ENCODE data around the gene ACSS2.

DNA sequence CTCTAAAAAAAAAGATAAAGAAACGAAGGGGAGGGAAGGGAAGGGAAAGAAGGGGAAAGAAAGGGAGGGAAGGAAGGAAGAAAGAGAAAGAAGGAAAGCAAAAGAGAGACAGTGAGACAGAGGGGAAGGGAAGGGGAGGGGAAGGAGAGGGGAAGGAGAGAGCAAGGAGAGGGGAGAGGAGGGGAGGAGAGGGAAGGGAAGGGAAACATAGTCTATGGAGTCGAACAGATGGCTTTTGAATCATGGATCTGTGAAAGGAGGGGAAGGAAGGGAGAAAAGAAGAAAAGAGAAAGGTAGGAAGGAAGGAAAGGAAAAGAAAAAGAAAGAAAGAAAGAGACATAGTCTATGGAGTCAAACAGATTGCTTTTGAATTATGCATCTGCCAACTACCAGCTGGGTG, 34.3 kb upstream of the ACSS2 start:
- TF ChIP-seq CTCF (IDR thresholded peaks at IDR 0.05): no peak
- TF ChIP-seq POLR2A (IDR thresholded peaks at IDR 0.05): no peak
